ENCODE measurements around the gene SHISA2.

The SHISA2 gene

DNA sequence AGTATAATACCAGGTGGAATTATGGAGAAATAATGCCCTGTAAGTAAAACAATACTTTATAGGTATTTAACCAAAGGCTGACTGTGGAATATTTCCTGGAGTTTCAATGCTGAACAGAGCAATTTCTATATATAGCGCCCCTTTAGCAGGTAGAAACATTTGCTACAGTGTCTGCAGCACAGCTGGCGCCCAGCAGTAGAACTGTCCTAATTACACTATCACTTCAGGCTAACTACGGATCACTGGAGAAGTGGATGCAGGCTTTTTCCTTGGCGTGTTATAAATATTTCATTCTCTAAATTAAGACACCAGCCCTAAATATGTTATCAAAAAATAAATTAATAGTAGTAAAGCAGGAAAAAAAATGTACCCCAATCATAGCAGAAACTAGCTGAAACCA is 3.1 kb downstream of the SHISA2 start:
- no peak for DNase-seq (ENCODE audit: low spot score)

DNA sequence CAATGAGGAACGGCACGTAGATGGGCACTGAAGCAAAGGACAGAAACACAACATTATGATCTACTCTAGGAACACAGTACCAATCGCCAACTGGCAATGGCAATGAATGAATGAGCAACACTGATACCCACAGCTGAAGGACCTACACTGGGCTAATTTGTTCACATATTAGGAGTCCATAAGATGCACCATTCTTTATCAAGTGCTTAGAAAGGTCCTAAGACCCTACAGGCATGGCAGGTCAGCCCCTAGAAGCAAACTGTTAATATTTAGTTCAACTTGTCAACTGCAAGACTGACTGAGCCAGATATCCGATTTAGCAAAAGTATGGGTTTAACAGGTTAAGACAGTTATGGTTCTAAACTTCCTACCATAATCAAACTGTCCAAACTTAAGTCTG is 4.8 kb downstream of the SHISA2 start:
- DNase-seq (ENCODE audit: low spot score): no peak

DNA sequence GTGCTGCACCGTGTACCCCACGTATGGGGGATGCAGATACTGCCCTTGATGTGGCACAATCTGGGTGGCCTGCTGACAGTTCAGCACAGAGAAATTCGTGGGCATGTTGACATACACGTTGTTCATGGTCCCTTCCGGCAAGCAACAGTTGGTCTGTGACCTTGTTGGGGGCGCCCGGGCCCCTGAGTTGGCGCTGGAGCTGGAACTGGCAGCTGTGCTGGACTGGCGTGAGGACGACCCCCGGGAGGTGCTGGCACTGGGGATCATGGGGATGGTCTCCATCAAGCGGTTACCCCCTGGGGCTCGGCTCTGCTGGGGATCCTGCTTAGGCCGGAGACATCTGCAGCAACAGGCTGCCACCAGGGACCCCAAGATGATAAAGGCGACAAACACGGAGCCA is 5.2 kb downstream of the SHISA2 start:
- DNase-seq (ENCODE audit: low spot score): no peak

DNA sequence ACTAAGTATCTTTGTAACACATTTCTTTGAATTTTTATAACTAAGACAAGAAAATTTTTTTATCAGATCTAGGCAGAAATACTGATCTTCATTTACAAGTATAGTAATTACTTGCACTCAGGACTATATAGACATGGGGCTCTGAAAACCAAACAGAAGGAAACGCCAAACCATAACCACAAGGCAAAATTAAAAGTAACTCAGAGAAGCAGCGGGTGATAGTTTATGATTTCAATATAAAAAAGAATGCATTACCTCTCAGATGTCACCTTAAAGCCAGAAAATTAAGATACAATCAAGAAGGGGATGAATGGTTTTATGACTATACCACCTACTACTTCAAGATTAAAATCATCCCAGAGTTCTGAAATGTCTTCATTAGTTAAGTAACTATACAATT is 6.7 kb downstream of the SHISA2 start:
- no peak for DNase-seq (ENCODE audit: low spot score)

DNA sequence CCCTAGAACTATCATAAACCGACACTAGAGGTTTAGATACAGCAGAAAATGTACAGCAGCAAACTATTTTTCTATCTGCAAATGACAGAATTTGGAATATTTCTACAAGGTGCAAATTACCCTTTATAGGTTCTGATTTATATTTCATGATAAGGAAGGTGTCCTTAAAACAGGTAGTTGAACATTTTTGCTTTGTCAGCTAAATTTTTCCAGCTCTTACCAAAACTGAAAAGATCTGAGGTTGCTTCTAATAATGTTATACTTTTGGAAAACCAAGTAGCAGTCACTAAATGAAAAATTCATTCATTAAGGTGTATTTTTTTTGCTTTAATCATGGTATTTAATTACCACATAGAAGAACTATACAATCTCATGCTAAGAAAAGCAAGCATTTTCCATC is 9.0 kb downstream of the SHISA2 start:
- DNase-seq (ENCODE audit: low spot score): no peak

DNA sequence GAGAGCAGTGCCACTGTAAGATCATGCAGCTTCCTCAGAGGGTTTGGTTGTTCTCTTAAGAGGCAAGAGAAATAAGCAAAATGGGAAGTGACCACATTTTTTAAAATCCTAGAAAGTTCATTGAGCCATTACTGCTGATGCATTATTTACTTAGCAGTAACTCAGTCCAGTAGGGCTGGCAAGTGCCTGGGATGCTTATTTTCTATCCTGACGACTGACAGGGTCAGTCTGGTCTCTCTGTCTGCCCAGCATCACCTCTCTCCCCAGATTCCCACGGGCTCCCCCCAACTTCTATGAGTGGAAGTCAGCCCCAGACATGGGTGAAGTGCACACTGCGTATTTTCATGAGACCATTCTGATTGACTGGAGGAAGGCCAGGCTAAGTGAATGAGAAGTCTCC is 10.4 kb downstream of the SHISA2 start:
- no peak for DNase-seq (ENCODE audit: low spot score)

DNA sequence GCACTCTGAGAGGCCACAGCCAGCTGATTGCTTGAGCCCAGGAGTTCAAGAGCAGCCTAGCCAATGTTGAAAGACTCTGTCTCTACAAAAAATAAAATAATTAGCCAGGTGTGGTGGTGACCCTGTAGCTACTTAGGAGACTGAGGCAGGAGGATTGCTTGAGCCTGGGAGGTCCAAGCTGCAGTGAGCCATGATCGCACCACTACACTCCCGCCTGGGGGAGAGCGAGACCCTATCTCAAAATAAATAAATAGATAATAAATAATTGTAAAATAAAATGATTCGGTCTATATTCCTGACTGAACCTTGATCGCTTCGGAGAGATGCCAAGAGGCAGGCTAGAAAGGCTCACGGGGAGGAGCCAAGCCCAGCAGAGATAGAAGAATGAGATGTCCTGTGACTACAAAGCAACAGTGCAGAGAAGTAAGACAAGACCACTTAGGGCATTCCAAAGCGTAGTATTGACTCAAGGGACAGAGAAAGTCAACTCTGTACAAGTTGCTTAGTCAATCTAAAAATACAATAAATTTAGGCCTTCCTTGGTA is 12.8 kb downstream of the SHISA2 start:
- DNase-seq (ENCODE audit: low spot score): no peak

DNA sequence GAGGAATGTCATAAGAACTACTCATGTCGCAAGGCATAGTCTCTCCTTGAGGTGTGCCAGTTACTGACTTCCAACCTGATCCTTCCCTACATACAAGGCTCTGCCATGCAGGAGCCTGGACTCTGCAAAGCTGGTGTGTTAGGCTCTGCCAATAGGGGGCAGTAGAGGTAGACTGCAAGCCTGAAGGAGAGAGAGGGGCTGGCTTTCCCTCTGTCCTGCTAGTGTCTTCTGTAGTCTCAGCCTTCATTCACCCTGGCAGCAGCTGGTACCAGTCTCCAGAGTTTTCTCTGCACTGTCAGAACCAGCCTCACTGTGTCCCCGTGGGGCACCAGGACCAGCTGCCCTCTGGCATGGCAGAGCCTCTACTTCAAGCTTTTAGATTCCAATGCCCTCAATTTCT is 14.5 kb downstream of the SHISA2 start:
- DNase-seq (ENCODE audit: low spot score): no peak

DNA sequence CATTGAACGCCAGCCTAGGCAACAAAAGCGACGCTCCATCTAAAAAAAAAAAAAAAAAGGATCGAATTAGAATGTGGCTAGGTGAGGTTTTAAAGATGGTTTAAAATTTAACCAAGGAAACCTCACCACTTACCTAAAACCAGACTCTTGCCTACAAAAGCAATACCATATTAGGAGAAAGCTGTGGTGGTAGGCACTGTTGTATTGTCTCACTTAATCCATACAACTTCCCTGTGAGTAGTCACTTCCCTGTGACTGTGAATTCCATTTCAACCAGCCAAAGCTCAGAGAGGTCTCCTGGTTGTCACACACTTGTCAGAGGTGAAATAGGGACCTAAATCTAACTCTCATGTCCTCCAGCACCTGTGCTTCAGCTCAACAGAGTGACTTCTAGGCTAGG is 15.4 kb downstream of the SHISA2 start:
- DNase-seq (ENCODE audit: low spot score): no peak

DNA sequence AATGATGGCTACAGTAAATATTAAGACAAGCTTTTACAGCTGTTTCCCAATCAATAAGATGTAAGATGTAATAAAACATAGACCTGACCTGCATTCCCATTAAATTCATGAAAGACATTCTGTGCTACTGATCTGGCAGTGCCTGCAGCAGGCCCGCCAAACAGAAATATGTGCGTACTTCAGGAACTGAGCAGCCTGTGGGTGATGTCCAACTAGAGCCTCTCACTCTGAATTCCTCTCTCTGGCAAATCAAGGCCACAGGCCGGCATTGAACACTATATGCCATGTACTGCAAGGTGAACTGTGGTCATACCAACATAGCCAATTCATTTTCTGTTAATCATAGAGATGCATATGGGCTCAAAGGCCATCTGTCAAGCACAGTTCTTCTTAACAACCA is 17.8 kb downstream of the SHISA2 start:
- DNase-seq (ENCODE audit: low spot score): no peak

DNA sequence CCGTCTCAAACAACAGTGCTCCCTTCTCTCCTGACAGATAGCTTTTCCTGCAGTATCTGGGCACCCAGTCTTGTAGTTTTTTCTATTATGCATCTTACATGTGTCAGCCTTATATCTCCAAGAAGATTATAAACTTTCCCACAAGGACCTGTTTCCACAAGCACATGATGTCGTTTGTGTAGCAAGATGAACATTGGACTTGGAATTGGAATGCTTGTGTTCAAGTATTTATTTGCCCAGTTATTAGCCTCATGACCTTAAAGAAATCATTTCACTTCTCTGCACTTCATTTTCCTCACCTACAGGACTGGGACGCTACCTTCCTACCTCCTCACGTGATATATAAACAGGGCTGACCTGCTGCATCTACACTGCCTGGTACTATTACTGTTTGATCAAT is 21.5 kb downstream of the SHISA2 start:
- no peak for DNase-seq (ENCODE audit: low spot score)

DNA sequence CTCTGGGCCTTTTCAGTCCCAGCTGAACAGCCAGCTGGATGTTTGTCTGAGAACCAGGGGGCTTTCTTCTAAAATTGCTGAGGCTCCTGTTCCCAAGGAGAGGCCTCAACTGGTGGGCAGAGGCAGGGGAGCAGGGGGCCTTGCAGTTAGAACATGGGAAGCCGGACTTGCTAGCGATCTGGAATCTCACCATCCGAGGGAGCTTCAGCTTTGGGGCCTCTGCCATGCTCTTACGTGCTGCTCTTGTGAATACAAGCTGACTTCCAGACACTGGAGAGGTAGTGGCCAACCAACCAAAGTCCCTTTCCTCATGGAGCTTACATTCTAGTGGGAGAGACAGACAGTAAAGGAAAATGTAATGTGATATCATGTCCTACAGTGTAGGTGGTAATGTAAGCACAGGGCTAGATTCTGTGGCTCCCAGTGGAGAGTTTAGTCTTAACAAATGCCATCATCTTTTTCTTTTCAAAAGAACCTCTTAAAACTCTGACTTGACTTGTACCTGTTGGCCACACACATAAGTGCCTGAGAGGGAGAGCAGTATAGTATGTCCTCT is 22.2 kb downstream of the SHISA2 start:
- DNase-seq (ENCODE audit: low spot score): no peak

DNA sequence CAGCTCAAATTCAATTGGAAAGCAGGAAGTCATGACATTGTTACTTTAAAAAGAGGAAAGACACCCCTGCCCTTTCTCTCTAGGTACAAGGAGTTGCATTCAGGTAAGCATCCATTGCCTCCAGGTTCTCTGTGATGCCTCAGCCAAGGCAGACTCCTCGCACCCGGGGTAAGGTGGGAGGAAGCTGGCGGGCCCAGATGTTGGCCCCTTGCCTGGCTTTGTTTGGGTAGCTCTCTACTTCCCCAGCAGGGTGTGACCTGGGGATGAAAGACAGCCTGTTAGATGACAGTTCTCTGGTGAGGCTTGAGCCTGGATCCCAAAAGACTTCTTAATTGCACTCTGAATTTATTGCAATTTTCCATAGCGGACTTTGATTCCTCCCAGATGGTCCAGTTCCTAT is 25.6 kb downstream of the SHISA2 start:
- peak; percentile 11 for DNase-seq (ENCODE audit: low spot score)

DNA sequence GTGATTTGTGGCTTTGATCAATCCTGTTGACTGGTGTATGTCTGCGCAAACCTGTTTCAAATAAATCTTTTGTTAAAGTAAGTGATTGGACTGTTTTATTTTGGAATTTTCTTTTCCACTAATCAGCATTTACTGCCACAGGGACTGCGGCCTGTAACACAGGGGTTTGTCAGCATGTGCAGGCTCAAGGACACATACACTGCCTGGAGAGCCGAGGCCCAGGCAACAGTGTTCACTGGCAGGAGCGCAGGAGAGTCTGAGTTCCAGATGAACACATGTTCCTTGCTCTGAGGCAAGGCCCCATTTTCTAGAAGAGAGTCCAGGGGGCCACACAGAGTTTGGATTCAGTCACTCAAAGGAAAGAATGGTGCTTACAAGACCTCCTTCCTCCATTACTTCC is 26.0 kb downstream of the SHISA2 start:
- peak; percentile 11 for DNase-seq (ENCODE audit: low spot score)

DNA sequence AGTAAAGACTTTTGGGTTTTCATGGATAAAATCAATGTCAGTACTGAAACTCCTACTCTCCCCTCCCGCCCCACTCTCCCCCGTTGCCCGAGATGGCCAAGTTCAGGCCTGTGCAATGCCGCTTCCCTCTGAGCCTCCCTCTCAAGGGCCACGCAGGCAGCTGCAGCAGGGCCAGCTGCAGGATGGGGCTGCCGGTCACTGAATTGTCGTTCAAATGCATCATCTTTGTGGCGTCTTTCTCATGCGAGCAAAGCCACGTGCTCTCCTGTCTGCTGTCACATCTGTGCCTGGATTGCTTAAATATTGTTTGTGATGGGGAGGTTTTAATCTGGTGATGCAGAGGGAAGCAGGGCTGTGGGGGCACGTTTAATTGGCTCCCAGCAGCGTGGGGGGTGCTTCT is 26.6 kb downstream of the SHISA2 start:
- peak; percentile 22 for DNase-seq (ENCODE audit: low spot score)

DNA sequence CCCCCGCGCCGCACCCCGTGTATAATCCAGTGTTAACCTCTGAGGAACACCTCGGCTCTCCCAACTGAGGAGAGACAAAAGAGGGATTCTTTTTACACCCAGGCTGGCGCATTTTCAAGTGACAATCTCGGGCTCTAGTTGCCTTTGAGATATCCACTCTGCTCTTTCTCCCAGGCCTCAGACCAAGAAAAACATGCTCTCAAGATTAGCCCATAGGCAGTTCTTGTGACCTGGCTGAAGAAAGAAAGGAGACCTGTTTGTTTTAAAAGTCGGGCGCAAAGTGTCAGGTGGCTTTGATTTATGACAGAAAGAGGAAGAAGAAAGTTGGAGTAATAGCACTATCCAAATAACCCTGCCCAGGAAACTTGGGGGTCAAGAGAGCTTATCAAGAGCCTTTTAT is 27.3 kb downstream of the SHISA2 start:
- DNase-seq (ENCODE audit: low spot score): peak; percentile 5

DNA sequence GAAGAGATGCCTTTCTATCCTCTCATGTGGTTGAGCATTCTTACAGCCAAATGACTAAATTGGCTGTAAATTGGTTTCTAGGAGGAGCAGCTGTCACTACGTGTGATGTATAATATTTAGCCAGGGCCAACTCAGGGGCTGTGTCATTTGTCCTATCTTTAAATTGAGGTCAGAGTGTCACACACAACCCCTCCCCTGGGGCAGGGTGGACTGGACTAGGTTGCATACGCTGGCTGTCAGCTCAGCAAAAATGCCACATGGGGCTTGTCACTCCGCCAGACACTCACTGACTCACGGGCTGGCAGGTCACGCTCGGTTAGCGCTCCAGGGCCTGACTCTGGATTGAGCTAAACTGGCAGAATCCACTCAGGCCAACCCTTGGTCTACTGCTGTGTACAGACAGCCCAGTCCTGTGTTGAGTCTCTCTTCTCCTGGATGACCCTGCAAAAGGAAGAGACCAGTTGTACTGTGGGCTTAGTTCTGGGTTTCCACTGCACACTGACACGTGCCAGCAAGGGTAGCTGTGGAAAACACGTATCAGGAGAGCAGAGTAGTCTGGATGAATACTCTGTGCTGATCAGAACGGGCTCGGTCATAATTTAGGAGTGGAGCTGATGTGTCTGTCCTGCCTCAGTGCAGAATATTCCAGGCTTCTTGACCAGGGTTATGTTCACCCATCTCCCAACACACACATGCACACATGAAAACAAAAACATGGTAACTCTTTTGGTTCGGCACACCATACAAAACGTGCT is 29.1 kb downstream of the SHISA2 start:
- peak; percentile 27 for DNase-seq (ENCODE audit: low spot score)

DNA sequence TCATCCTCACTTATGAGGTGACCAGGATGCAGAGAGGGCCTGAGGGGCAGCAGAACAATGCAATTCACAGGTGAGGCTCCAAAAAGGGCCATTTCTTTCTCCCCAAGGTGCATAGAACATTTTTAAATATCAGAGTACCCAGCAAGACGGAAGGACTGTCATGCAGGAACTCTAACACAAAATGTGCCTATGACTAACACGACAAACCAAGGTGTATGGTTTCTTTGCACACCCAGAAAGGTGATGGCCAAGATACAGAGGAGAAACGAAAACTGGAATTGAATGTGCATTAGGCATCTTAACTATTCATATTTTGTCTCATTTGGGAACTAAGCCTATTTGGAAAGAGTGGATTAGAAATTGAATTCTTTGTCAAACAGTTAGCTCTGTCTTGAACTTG is 29.9 kb downstream of the SHISA2 start:
- peak; percentile 5 for DNase-seq (ENCODE audit: low spot score)

DNA sequence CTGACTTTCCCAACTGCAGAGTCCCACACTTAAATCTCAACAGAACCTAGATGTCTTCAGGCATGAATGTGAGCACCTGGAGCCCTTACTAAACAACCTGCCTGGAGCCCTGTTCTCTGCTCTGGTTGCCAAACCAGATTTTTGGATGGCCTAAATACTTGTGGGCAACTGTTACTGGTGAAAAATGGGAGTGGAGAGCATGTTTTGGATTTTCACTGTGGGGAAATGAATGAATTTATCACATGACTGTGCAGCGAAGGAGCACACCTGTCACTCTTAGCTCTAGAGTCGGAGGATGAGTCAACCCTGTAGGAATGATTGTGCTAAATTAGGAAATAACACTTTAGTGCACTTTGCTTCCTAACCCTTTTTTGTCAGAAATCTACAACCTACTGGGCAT is 30.3 kb downstream of the SHISA2 start:
- peak; percentile 1 for DNase-seq (ENCODE audit: low spot score)

DNA sequence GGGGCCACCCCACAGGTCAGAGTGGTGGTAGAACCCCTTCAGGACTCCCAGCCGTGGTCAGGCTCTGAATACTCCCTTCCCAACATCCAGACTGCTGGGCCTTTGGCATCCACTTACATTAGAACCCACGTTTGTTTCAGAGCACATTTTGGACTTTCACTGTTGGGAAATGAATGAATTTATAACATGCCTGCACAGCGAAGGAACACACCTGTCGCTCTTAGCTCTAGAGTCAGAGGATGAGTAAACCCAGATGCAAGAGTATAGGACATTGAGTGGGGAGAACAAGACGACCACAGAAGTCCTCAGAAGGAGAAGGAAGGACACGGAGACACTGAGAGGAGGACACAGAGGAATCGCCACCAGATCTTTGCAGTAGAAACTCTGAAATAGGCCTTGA is 30.9 kb downstream of the SHISA2 start:
- peak; percentile 9 for DNase-seq (ENCODE audit: low spot score)

DNA sequence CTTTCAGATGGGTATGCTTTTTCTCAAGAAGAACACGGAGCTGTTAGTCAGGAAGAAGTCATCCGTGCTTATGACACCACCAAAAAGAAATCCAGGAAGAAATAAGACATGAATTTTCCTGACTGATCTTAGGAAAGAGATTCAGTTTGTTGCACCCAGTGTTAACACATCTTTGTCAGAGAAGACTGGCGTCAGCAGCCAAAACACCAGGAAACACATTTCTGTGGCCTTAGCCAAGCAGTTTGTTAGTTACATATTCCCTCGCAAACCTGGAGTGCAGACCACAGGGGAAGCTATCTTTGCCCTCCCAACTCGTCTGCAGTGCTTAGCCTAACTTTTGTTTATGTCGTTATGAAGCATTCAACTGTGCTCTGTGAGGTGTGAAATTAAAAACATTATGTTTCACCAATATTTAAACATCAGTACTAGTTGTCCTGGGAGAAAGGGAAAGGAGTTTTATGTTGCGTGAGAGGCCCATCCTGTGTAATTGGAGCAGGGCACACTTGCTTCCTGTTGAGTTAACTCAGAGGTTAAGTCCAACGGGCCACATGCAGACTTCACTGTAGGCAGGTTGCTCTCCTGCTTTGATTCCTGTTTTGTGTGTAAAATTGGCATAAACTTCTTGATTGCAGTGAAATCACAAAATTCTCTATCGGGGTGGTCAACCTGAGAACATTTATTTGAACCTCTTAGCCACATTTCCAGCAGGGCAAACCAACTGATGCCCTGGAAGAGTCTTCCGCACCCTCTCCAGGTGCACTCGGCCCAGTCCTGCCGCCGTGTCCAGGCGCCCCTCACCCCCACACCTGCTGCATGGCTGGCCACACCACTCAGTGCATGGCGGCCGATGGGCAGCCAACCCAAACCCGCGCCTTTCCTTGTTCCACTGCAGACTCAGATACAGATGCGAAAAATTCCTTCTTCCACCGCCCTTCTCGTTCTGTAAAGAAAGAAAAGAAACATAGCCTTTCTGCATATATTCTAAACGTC is 31.6 kb downstream of the SHISA2 start:
- peak; percentile 16 for DNase-seq (ENCODE audit: low spot score)

DNA sequence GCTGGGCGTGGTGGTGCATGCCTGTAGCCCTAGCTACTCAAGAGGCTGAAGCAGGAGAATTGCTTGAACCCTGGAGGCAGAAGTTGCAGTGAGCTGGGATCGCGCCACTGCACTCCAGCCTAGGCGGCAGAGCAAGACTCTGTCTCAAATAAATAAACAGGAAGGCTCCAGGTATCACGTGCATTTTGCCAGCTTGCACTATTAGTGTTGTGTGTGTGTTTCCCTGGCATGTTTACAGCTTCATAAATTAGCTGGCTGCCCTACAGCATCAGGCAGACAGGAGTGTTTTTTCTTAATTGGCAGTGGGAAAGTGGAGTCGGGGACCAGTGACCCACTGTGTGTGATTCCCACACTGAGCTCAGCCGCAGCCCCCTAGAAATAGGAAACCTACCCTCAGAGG is 32.6 kb downstream of the SHISA2 start:
- no peak for DNase-seq (ENCODE audit: low spot score)
